Measurements from ENCODE around the gene RPUSD4.

DNA sequence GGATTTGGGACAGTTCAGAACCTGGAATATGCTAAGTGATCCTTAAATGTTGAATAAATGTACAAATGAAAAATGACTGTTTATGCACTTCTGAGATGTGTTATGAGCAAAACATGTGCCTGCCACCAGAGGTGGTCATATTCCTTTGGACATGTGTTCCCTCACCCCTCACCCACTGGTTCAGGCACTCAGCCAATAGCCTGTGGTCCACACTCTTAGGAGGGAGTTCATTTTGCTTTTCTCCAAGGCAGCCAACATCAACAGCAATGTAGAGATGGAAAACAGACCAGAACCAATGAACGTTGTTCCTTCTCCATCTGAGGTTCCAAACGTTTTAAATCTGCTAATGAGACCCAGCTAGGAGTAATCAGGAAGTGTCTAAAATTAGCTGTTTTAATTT is 44.0 kb downstream of the RPUSD4 start:
- TF ChIP-seq, protein P1, sequence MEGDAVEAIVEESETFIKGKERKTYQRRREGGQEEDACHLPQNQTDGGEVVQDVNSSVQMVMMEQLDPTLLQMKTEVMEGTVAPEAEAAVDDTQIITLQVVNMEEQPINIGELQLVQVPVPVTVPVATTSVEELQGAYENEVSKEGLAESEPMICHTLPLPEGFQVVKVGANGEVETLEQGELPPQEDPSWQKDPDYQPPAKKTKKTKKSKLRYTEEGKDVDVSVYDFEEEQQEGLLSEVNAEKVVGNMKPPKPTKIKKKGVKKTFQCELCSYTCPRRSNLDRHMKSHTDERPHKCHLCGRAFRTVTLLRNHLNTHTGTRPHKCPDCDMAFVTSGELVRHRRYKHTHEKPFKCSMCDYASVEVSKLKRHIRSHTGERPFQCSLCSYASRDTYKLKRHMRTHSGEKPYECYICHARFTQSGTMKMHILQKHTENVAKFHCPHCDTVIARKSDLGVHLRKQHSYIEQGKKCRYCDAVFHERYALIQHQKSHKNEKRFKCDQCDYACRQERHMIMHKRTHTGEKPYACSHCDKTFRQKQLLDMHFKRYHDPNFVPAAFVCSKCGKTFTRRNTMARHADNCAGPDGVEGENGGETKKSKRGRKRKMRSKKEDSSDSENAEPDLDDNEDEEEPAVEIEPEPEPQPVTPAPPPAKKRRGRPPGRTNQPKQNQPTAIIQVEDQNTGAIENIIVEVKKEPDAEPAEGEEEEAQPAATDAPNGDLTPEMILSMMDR (IDR thresholded peaks at IDR 0.05) = no peak
- TF ChIP-seq POLR2A (IDR thresholded peaks at IDR 0.05) (no peak), POLR2AphosphoS5 (IDR thresholded peaks at IDR 0.05; ENCODE audit: insufficient read depth in 1 of 2, low read depth in 1 of 2) (no peak)

All from vagina (tissue), 2 donors.